GM12801 (cell line): ENCODE data around the gene ARHGAP6.

Source experiments
- CTCF ChIP-seq: IDR thresholded peaks from one replicate; pipeline ENCODE4 v1.5.1; 2011; ENCODE audit warnings: control low read depth; ENCODE audit not compliant: insufficient read length; ENCODE audit errors: extremely low read depth

The ARHGAP6 gene

GRCh38 chrX:11349020-11349419 is 316.7 kb downstream of the ARHGAP6 start:
- no peak for TF ChIP-seq CTCF

GRCh38 chrX:11347300-11347699 is 318.4 kb downstream of the ARHGAP6 start:
- no peak for TF ChIP-seq CTCF

GRCh38 chrX:11346121-11346682 is 319.5 kb downstream of the ARHGAP6 start:
- TF ChIP-seq CTCF, result no peak

- no peak for TF ChIP-seq CTCF
Measured at GRCh38 chrX:11342673-11343072, 323.0 kb downstream of the ARHGAP6 start.

GRCh38 chrX:11341274-11342201 is 324.2 kb downstream of the ARHGAP6 start:
- no peak for TF ChIP-seq CTCF

- TF ChIP-seq CTCF, result no peak
Measured at GRCh38 chrX:11337292-11338009, 328.3 kb downstream of the ARHGAP6 start.

- TF ChIP-seq CTCF, result no peak
Measured at GRCh38 chrX:11336201-11336600, 329.5 kb downstream of the ARHGAP6 start.
